IMR-90 (cell line): ENCODE results near the gene PES1. TPM values are rescaled to one million over a fixed set of nuclear protein-coding genes. Genes with fewer than 3 reads are reported as not detected.

Experiments used
- ATAC-seq: fragments of 200-7000 bp; cut with Tn5 transposase; 2 replicates; pipeline ENCODE4 v1.9.1; 2020; ENCODE audit warnings: low read depth, mild to moderate bottlenecking, moderate library complexity
- BruUV-seq: library from RNA; stranded (reverse); fragments of 400-500 nt; replicated peaks from 2 replicates; lab custom pipeline; 2021; lab: Mats Ljungman, UMichigan
- CTCF ChIA-PET: fragments of 300-600 bp; formaldehyde crosslinking; extraction: SDS; loops from one replicate; lab custom pipeline; 2021; ENCODE audit warnings: antibody characterized with exemption; lab: Yijun Ruan, JAX
- POLR2A ChIA-PET: fragments of 300-600 bp; sonication (Branson Sonifier 250); formaldehyde crosslinking; loops from one replicate; lab custom pipeline; 2022; ENCODE audit warnings: antibody characterized with exemption; ENCODE audit not compliant: unreplicated experiment; lab: Charles Lee
- DNase-seq: peaks from one replicate; pipeline ENCODE4 v3.0.0; 2013
- H2AFZ ChIP-seq: replicated peaks from 2 replicates; pipeline ENCODE3; 2013; ENCODE audit warnings: low read length, mild to moderate bottlenecking; ENCODE audit not compliant: poor library complexity
- H2AK5ac ChIP-seq: 2 replicates; pipeline ENCODE4 v1.6.1; 2013; ENCODE audit warnings: low read depth, low read length, inconsistent platforms
- H2AK9ac ChIP-seq: replicated peaks from 2 replicates; pipeline ENCODE3; 2013; ENCODE audit warnings: mild to moderate bottlenecking, low read depth, low read length, moderate library complexity; ENCODE audit not compliant: poor library complexity
- H2BK120ac ChIP-seq: 2 replicates; pipeline ENCODE4 v1.6.1; 2013; ENCODE audit warnings: low read depth, low read length, inconsistent platforms
- H2BK15ac ChIP-seq: 3 replicates; pipeline ENCODE4 v1.6.1; 2013; ENCODE audit warnings: low read depth, low read length, inconsistent platforms
- H2BK20ac ChIP-seq: 2 replicates; pipeline ENCODE4 v1.6.1; 2013; ENCODE audit warnings: low read depth, mild to moderate bottlenecking, inconsistent platforms, low read length, moderate library complexity
- H2BK5ac ChIP-seq: 2 replicates; pipeline ENCODE4 v1.6.1; 2013; ENCODE audit warnings: mild to moderate bottlenecking, low read depth, low read length, inconsistent platforms; ENCODE audit not compliant: poor library complexity, severe bottlenecking
- H3K14ac ChIP-seq: replicated peaks from 2 replicates; pipeline ENCODE4 v1.6.1; 2013; ENCODE audit warnings: low read depth, low read length, inconsistent platforms
- H3K18ac ChIP-seq: 2 replicates; pipeline ENCODE4 v1.6.1; 2013; ENCODE audit warnings: low read depth, low read length, control low read depth
- H3K23ac ChIP-seq: 2 replicates; pipeline ENCODE4 v1.6.1; 2013; ENCODE audit warnings: low read depth, low read length, inconsistent platforms
- H3K27ac ChIP-seq: 2 replicates; pipeline ENCODE4 v1.5.1; 2013; ENCODE audit warnings: mild to moderate bottlenecking, control low read depth, low read length; ENCODE audit not compliant: insufficient read depth
- H3K27me3 ChIP-seq: 2 replicates; pipeline ENCODE4 v1.6.1; 2013; ENCODE audit warnings: low read length; ENCODE audit not compliant: control insufficient read depth, insufficient read depth
- H3K36me3 ChIP-seq: 2 replicates; pipeline ENCODE4 v1.6.1; 2013; ENCODE audit warnings: low read length, mixed read lengths; ENCODE audit not compliant: control insufficient read depth, insufficient read depth
- H3K4ac ChIP-seq: 2 replicates; pipeline ENCODE4 v1.6.1; 2013; ENCODE audit warnings: low read depth, low read length, inconsistent platforms
- H3K4me1 ChIP-seq: 2 replicates; pipeline ENCODE4 v1.6.1; 2013; ENCODE audit warnings: low read length, mixed read lengths; ENCODE audit not compliant: control insufficient read depth, insufficient read depth
- H3K4me2 ChIP-seq: 2 replicates; pipeline ENCODE4 v1.6.1; 2013; ENCODE audit warnings: low read depth, mild to moderate bottlenecking, control low read depth, low read length, moderate library complexity
- H3K4me3 ChIP-seq: 2 replicates; pipeline ENCODE4 v1.5.1; 2013; ENCODE audit warnings: low read depth, mild to moderate bottlenecking, control low read depth, low read length, moderate library complexity; ENCODE audit not compliant: insufficient read depth
- H3K56ac ChIP-seq: 2 replicates; pipeline ENCODE4 v1.6.1; 2013; ENCODE audit warnings: low read length, inconsistent platforms; ENCODE audit not compliant: insufficient read depth; ENCODE audit errors: extremely low read depth
- H3K79me1 ChIP-seq, 2 experiments: 2 replicates each; pipeline ENCODE4 v1.6.1; 2013; ENCODE audit warnings: low read length in 2 of 2, inconsistent platforms in 1 of 2, low read depth in 1 of 2
- H3K9ac ChIP-seq: 2 replicates; pipeline ENCODE4 v1.6.1; 2013; ENCODE audit warnings: low read depth, low read length, control low read depth
- H3K9me1 ChIP-seq: 2 replicates; pipeline ENCODE4 v1.6.1; 2013; ENCODE audit warnings: low read length, inconsistent platforms; ENCODE audit not compliant: insufficient read depth
- H3K9me3 ChIP-seq: 2 replicates; pipeline ENCODE4 v1.6.1; 2013; ENCODE audit warnings: low read length; ENCODE audit not compliant: control insufficient read depth, insufficient read depth
- H4K20me1 ChIP-seq: 2 replicates; pipeline ENCODE4 v1.6.1; 2013; ENCODE audit warnings: low read length, inconsistent platforms; ENCODE audit not compliant: insufficient read depth
- H4K5ac ChIP-seq: 2 replicates; pipeline ENCODE4 v1.6.1; 2013; ENCODE audit warnings: mild to moderate bottlenecking, low read depth, low read length, control low read depth
- H4K8ac ChIP-seq, 2 experiments: 2 replicates each; pipeline ENCODE4 v1.6.1; 2013; ENCODE audit warnings: low read depth in 2 of 2, low read length in 2 of 2, control low read depth in 1 of 2, inconsistent platforms in 1 of 2
- H4K91ac ChIP-seq: 2 replicates; pipeline ENCODE4 v1.6.1; 2013; ENCODE audit warnings: low read depth, low read length, inconsistent platforms; ENCODE audit not compliant: insufficient read depth
- BHLHE40 ChIP-seq: fragments of 150-350 bp; IDR thresholded peaks from 2 replicates; pipeline ENCODE4 v1.6.1; 2016; ENCODE audit warnings: mild to moderate bottlenecking, low read depth, low read length
- CEBPB ChIP-seq: IDR thresholded peaks from 2 replicates; pipeline ENCODE4 v1.6.1; 2012; ENCODE audit warnings: low read depth, low read length, improper control_type of control experiment
- CHD1 ChIP-seq: IDR thresholded peaks from 2 replicates; pipeline ENCODE4 v1.6.1; 2012; ENCODE audit warnings: low read depth, low read length, improper control_type of control experiment
- CTCF ChIP-seq: conservative IDR thresholded peaks from 2 replicates; pipeline ENCODE4 v1.5.1; 2012; ENCODE audit warnings: mild to moderate bottlenecking, low read depth, low read length, improper control_type of control experiment
- ELK1 ChIP-seq: fragments of 150-350 bp; IDR thresholded peaks from 2 replicates; pipeline ENCODE4 v1.6.1; 2016; ENCODE audit warnings: low read depth, mild to moderate bottlenecking, low read length, moderate library complexity, borderline replicate concordance
- MAFK ChIP-seq: IDR thresholded peaks from 2 replicates; pipeline ENCODE4 v1.6.1; 2012; ENCODE audit warnings: low read depth, low read length, improper control_type of control experiment
- MAZ ChIP-seq: IDR thresholded peaks from 2 replicates; pipeline ENCODE4 v1.6.1; 2012; ENCODE audit warnings: low read depth, mild to moderate bottlenecking, low read length, improper control_type of control experiment, moderate library complexity, borderline replicate concordance
- MXI1 ChIP-seq: IDR thresholded peaks from 2 replicates; pipeline ENCODE4 v1.6.1; 2012; ENCODE audit warnings: low read depth, mild to moderate bottlenecking, low read length, moderate library complexity, borderline replicate concordance
- RAD21 ChIP-seq: IDR thresholded peaks from 2 replicates; pipeline ENCODE4 v1.6.1; 2012; ENCODE audit warnings: low read length, improper control_type of control experiment
- RCOR1 ChIP-seq: IDR thresholded peaks from 2 replicates; pipeline ENCODE4 v1.6.1; 2012; ENCODE audit warnings: mild to moderate bottlenecking, low read length, improper control_type of control experiment; ENCODE audit not compliant: insufficient replicate concordance
- RFX5 ChIP-seq: IDR thresholded peaks from 2 replicates; pipeline ENCODE4 v1.8.0; 2012; ENCODE audit warnings: low read depth, mild to moderate bottlenecking, low read length, moderate library complexity
- SMC3 ChIP-seq: fragments of 150-350 bp; IDR thresholded peaks from 2 replicates; pipeline ENCODE4 v1.6.1; 2016; ENCODE audit warnings: low read depth, mild to moderate bottlenecking, antibody characterized with exemption, low read length, moderate library complexity
- USF2 ChIP-seq: fragments of 150-350 bp; IDR thresholded peaks from 2 replicates; pipeline ENCODE4 v1.6.1; 2017; ENCODE audit warnings: mild to moderate bottlenecking, antibody characterized with exemption, low read length, low read depth
- WGBS, 2 experiments: methylation state at CpG; one replicate each; pipeline versions ENCODE4 v1.1.5 to v1.1.7; 2013; ENCODE audit warnings: missing lambda C conversion rate in 2 of 2; ENCODE audit not compliant: insufficient read length in 1 of 2; ENCODE audit errors: extremely low coverage in 2 of 2; 5-methylcytosine and 5-hydroxymethylcytosine counted together
- dilution Hi-C: fragments of 300-500 bp; cut with HindIII; formaldehyde crosslinking; loops from one replicate; pipeline ENCODE4 v1.14.3; 2018; ENCODE audit warnings: low sequenced_read_pairs; ENCODE audit not compliant: unreplicated experiment
- in situ Hi-C: fragments of 300-500 bp; cut with MboI; formaldehyde crosslinking; loops from 3 replicates; pipeline ENCODE4 v1.14.3; 2019; ENCODE audit warnings: low sequenced_read_pairs, inconsistent platforms, mixed read lengths
- intact Hi-C: fragments of 100-400 bp; cut with micrococcal nuclease; formaldehyde crosslinking; loops from 2 replicates; pipeline ENCODE4 v1.10.0; 2022
- polyA plus RNA-seq, 3 experiments: library from polyadenylated mRNA; depleted of rRNA; stranded (reverse); fragments of >200 nt; gene quantifications; 2 replicates each; pipeline ENCODE4 v1.2.3, GENCODE V29; 2012; ENCODE audit warnings: low replicate concordance in 1 of 3
- total RNA-seq: library from RNA; depleted of rRNA; stranded (reverse); fragments of >200 nt; gene quantifications from 2 replicates; pipeline ENCODE4 v1.2.3, GENCODE V29; 2012

The PES1 gene
- total and polyA plus RNA-seq, 2 of the 4 experiments (the other 2 are of a cell fraction) = 120 to 142 TPM

- ATAC-seq (no peak), DNase-seq (no peak)
- Histone ChIP-seq H2BK120ac (no peak overlapping the region), H3K14ac (no peak overlapping the region), H3K4me3 (no peak overlapping the region), H4K5ac (no peak overlapping the region), H3K9me3 (no peaks in the 10 kb centered on the region), H3K56ac (no peak overlapping the region), H3K18ac (no peak overlapping the region), H3K4me1 (no peaks in the 10 kb centered on the region), H3K4ac (no peak overlapping the region), H2BK5ac (no peak overlapping the region), H3K9ac (no peak overlapping the region), H2BK20ac (no peak overlapping the region), H3K36me3 (no peaks in the 10 kb centered on the region), H4K20me1 (no peaks in the 10 kb centered on the region), H2BK15ac (no peak overlapping the region), H3K4me2 (no peak overlapping the region), H2AFZ (no peak overlapping the region), H4K91ac (no peak overlapping the region), H4K8ac (no peak overlapping the region), H3K9me1 (no peaks in the 10 kb centered on the region), H3K27me3 (peaks cover 36% of the 10 kb centered on the region), H3K79me1 (no peaks in the 10 kb centered on the region), H2AK9ac (no peak overlapping the region), H2AK5ac (no peak overlapping the region), H3K23ac (no peak overlapping the region), H3K27ac (no peak overlapping the region)
- dilution Hi-C loops (no loop called here), intact Hi-C loops (no loop called here), in situ Hi-C loops (no loop called here)
- WGBS, 2 experiments = 10% methylated on average over 2 of the region's 6 CpGs; no CpG with 5 or more reads in 1 of the 2 experiments
- TF ChIP-seq USF2 = no peak
- TF ChIP-seq CEBPB = no peak
- TF ChIP-seq BHLHE40 = no peak
- TF ChIP-seq MAFK = no peak
- no peak for TF ChIP-seq ELK1
- no peak for TF ChIP-seq RCOR1
- no peak for TF ChIP-seq RFX5
- no peak for TF ChIP-seq SMC3
- TF ChIP-seq CTCF = no peak
- TF ChIP-seq CHD1 = no peak
- TF ChIP-seq MAZ = no peak
- no peak for TF ChIP-seq RAD21
- TF ChIP-seq MXI1 = no peak
- no TSS peak for BruUV-seq
- ChIA-PET POLR2A (no interaction called here), CTCF (no interaction called here)
These were observed 29.3 kb downstream of the PES1 start for GRCh38 chr22:30562366-30562765.
